GM12891 (cell line): ENCODE measurements around the gene GPRC5A.

Experiments used
- POLR2A ChIP-seq: IDR thresholded peaks from 2 replicates; pipeline ENCODE4 v1.6.1; 2011; ENCODE audit warnings: low read depth, low read length, control low read depth
- POLR2AphosphoS5 ChIP-seq: IDR thresholded peaks from 2 replicates; pipeline ENCODE4 v1.6.1; 2011; ENCODE audit warnings: low read depth, low read length, control low read depth

DNA sequence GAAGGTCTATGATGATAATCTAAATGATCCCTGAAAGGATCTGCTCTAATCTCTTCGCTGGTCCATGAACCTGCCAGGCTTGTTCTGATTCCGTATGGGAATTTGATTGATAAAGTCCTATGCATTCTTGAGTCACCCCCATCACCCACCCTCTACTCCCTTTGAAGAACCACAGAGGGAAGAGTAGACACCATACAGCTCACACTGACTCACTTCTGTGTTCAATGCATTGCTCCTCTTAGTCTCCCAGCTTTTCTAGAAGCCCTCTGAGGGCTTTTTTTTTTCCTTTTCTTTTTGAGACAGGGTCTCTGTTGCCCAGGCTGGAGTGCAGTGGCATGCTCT lies 18.5 kb upstream of the GPRC5A start:
- no peak for TF ChIP-seq POLR2AphosphoS5
- TF ChIP-seq POLR2A: no peak
